Sigmoid colon (tissue), 3 donors: ENCODE measurements around the gene VPS8.

ENCODE experiments used
- POLR2A ChIP-seq, 2 donors: fragments of 450-650 bp; IDR thresholded peaks; one replicate each; pipeline ENCODE4 v1.6.1; 2016; ENCODE audit warnings: antibody characterized with exemption in 2 of 2, mild to moderate bottlenecking in 2 of 2, moderate library complexity in 2 of 2
- TF ChIP-seq, protein P1 (sequence below), 4 experiments: fragments of 450-650 bp in 3 of 4; fragments of 200-600 bp in 1 of 4; IDR thresholded peaks; one replicate each; pipeline ENCODE4 v1.5.1; 2016 to 2019; ENCODE audit warnings: antibody characterized with exemption in 4 of 4, mild to moderate bottlenecking in 3 of 4, moderate library complexity in 2 of 4

- TF ChIP-seq, protein P1, sequence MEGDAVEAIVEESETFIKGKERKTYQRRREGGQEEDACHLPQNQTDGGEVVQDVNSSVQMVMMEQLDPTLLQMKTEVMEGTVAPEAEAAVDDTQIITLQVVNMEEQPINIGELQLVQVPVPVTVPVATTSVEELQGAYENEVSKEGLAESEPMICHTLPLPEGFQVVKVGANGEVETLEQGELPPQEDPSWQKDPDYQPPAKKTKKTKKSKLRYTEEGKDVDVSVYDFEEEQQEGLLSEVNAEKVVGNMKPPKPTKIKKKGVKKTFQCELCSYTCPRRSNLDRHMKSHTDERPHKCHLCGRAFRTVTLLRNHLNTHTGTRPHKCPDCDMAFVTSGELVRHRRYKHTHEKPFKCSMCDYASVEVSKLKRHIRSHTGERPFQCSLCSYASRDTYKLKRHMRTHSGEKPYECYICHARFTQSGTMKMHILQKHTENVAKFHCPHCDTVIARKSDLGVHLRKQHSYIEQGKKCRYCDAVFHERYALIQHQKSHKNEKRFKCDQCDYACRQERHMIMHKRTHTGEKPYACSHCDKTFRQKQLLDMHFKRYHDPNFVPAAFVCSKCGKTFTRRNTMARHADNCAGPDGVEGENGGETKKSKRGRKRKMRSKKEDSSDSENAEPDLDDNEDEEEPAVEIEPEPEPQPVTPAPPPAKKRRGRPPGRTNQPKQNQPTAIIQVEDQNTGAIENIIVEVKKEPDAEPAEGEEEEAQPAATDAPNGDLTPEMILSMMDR (IDR thresholded peaks at IDR 0.05): no peak
- no peak for TF ChIP-seq POLR2A (IDR thresholded peaks at IDR 0.05)
These were observed 45.3 kb upstream of the VPS8 start for GRCh38 chr3:184766555-184767261.
